ENCODE results near the gene PTPRJ.

DNA sequence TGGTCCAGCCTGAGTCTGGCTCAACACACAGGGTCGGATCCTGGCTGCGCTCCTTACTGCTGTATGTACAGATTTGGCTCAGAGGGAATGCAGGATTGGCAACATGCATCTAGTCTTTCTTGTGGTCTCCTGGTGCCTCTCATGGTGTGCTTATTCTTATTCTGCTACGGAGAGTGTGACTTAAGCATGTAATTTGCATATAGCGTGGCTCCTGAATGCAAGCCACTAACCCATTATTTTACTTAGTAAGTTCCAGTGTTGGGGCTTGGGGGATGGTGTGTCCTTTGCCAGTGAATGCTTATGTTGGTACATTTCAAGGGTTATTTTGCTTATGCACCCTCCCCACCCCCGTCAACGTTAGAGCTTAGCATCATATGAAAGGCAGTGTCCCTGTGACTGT lies 51.2 kb downstream of the PTPRJ start:
- TF ChIP-seq ZNF747 (CRISPR knock-in tag; IDR thresholded peaks at IDR 0.05; ENCODE audit: borderline replicate concordance) (no peak), ZNF121 (CRISPR knock-in tag; IDR thresholded peaks at IDR 0.05) (no peak), JUND (CRISPR knock-in tag; IDR thresholded peaks at IDR 0.05) (no peak), MYC (CRISPR knock-in tag; IDR thresholded peaks at IDR 0.05; ENCODE audit: borderline replicate concordance) (no peak), NCOA5 (CRISPR knock-in tag; IDR thresholded peaks at IDR 0.05) (no peak), ZNF274 (CRISPR knock-in tag; IDR thresholded peaks at IDR 0.05) (no peak), YEATS2 (CRISPR knock-in tag; IDR thresholded peaks at IDR 0.05; ENCODE audit: borderline replicate concordance) (no peak), ZBTB7A (CRISPR knock-in tag; IDR thresholded peaks at IDR 0.05) (no peak), RELA (CRISPR knock-in tag; IDR thresholded peaks at IDR 0.05) (no peak), ARNT2 (CRISPR knock-in tag; IDR thresholded peaks at IDR 0.05; ENCODE audit: low read depth) (no peak), POLR2A (IDR thresholded peaks at IDR 0.05; ENCODE audit: insufficient read depth in 1 of 2, low read depth in 2 of 2, low read length in 2 of 2) (no peak)
- TF ChIP-seq, protein P1, sequence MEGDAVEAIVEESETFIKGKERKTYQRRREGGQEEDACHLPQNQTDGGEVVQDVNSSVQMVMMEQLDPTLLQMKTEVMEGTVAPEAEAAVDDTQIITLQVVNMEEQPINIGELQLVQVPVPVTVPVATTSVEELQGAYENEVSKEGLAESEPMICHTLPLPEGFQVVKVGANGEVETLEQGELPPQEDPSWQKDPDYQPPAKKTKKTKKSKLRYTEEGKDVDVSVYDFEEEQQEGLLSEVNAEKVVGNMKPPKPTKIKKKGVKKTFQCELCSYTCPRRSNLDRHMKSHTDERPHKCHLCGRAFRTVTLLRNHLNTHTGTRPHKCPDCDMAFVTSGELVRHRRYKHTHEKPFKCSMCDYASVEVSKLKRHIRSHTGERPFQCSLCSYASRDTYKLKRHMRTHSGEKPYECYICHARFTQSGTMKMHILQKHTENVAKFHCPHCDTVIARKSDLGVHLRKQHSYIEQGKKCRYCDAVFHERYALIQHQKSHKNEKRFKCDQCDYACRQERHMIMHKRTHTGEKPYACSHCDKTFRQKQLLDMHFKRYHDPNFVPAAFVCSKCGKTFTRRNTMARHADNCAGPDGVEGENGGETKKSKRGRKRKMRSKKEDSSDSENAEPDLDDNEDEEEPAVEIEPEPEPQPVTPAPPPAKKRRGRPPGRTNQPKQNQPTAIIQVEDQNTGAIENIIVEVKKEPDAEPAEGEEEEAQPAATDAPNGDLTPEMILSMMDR (CRISPR knock-in tag; IDR thresholded peaks at IDR 0.05): no peak
- TF ChIP-seq, protein P2, sequence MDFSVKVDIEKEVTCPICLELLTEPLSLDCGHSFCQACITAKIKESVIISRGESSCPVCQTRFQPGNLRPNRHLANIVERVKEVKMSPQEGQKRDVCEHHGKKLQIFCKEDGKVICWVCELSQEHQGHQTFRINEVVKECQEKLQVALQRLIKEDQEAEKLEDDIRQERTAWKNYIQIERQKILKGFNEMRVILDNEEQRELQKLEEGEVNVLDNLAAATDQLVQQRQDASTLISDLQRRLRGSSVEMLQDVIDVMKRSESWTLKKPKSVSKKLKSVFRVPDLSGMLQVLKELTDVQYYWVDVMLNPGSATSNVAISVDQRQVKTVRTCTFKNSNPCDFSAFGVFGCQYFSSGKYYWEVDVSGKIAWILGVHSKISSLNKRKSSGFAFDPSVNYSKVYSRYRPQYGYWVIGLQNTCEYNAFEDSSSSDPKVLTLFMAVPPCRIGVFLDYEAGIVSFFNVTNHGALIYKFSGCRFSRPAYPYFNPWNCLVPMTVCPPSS (IDR thresholded peaks at IDR 0.05): no peak
- TF ChIP-seq, protein P3, sequence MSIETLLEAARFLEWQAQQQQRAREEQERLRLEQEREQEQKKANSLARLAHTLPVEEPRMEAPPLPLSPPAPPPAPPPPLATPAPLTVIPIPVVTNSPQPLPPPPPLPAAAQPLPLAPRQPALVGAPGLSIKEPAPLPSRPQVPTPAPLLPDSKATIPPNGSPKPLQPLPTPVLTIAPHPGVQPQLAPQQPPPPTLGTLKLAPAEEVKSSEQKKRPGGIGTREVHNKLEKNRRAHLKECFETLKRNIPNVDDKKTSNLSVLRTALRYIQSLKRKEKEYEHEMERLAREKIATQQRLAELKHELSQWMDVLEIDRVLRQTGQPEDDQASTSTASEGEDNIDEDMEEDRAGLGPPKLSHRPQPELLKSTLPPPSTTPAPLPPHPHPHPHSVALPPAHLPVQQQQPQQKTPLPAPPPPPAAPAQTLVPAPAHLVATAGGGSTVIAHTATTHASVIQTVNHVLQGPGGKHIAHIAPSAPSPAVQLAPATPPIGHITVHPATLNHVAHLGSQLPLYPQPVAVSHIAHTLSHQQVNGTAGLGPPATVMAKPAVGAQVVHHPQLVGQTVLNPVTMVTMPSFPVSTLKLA (IDR thresholded peaks at IDR 0.05): no peak
